DND-41 (cell line): ENCODE measurements around the gene SRRT.

ENCODE experiments used
- ATAC-seq: fragments of 200-7000 bp; cut with Tn5 transposase; 3 replicates; pipeline ENCODE4 v1.9.1; 2021; ENCODE audit warnings: low read depth; ENCODE audit not compliant: insufficient read depth
- DNase-seq: peaks from one replicate; pipeline ENCODE4 v3.0.0-alpha.2; 2020
- H2AFZ ChIP-seq: 2 replicates; pipeline ENCODE4 v1.6.0; 2012; ENCODE audit warnings: low read depth, low read length
- H3K27ac ChIP-seq: 2 replicates; pipeline ENCODE4 v1.5.1; 2012; ENCODE audit warnings: low read length, inconsistent platforms
- H3K27me3 ChIP-seq: fragments of 200-600 bp; sonication (generic); 2 replicates; pipeline ENCODE4 v1.6.0; 2012; ENCODE audit warnings: low read length, mild to moderate bottlenecking, inconsistent platforms; ENCODE audit not compliant: insufficient read depth, poor library complexity
- H3K36me3 ChIP-seq: 2 replicates; pipeline ENCODE4 v1.5.1; 2012; ENCODE audit warnings: low read length, inconsistent platforms; ENCODE audit not compliant: insufficient read depth
- H3K4me1 ChIP-seq: 2 replicates; pipeline ENCODE4 v1.5.1; 2012; ENCODE audit warnings: mild to moderate bottlenecking, low read length; ENCODE audit not compliant: insufficient read depth
- H3K4me2 ChIP-seq: 2 replicates; pipeline ENCODE4 v1.6.0; 2012; ENCODE audit warnings: mild to moderate bottlenecking, moderate library complexity, low read length, inconsistent platforms; ENCODE audit not compliant: insufficient read depth
- H3K4me3 ChIP-seq, 2 experiments: fragments of 200-600 bp in 1 of 2; shearing (Covaris generic) in 1 of 2; 2 replicates each; pipeline ENCODE4 v1.5.1; 2012 to 2016; ENCODE audit warnings: inconsistent platforms in 2 of 2, low read length in 2 of 2, mild to moderate bottlenecking in 2 of 2, low read depth in 1 of 2, moderate library complexity in 1 of 2
- H3K79me2 ChIP-seq: 2 replicates; pipeline ENCODE4 v1.6.0; 2012; ENCODE audit warnings: low read length, inconsistent platforms; ENCODE audit not compliant: insufficient read depth
- H3K9ac ChIP-seq: 2 replicates; pipeline ENCODE4 v1.6.0; 2012; ENCODE audit warnings: low read depth, mild to moderate bottlenecking, inconsistent platforms, low read length, moderate library complexity
- H3K9me3 ChIP-seq: 2 replicates; pipeline ENCODE4 v1.5.1; 2012; ENCODE audit warnings: low read length, moderate library complexity, mild to moderate bottlenecking, inconsistent platforms; ENCODE audit not compliant: insufficient read depth, severe bottlenecking
- H4K20me1 ChIP-seq: 2 replicates; pipeline ENCODE4 v1.6.0; 2012; ENCODE audit warnings: low read length; ENCODE audit not compliant: insufficient read depth
- EZH2 ChIP-seq: IDR thresholded peaks from 3 replicates; pipeline ENCODE4 v1.6.1; 2012; ENCODE audit warnings: borderline replicate concordance, low read depth, mild to moderate bottlenecking, moderate library complexity, low read length, inconsistent platforms; ENCODE audit not compliant: severe bottlenecking
- TF ChIP-seq, protein P1 (sequence below): IDR thresholded peaks from 2 replicates; pipeline ENCODE4 v1.5.1; 2012; ENCODE audit warnings: borderline replicate concordance, low read length, moderate library complexity, mild to moderate bottlenecking; ENCODE audit not compliant: poor library complexity, severe bottlenecking; ENCODE audit errors: extremely low read depth

The SRRT gene

DNA sequence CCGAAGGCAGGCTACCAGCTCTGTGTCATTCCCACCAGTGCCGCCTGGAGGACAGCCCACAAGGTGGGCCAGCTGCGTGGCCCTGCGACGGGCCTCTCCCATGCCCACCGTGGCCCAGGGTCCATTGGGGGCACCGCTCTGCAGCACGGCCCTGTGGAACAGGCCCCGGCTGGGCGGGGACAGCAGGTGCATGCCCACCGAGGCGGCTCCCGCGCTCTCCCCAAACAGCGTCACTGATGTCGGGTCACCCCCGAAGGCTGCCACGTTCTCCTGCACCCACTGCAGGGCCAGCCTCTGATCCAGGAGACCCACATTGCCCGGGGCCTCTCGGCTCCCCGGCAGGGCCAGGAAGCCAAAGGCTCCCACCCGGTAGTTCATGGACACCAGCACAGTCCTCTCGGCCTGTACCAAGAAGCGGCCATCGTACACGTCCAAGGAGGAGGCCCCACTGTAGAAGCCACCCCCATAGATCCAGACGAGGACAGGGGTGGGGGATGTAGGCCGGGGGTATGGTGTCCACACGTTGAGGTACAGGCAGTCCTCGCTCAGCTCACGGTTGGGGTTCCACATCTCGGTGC, 18.5 kb downstream of the SRRT start:
- no peak overlapping the region for H3K4me3 ChIP-seq
- DNase-seq = no peak
- ATAC-seq = no peak
- no peak overlapping the region for H3K9ac ChIP-seq
- TF ChIP-seq, protein P1, sequence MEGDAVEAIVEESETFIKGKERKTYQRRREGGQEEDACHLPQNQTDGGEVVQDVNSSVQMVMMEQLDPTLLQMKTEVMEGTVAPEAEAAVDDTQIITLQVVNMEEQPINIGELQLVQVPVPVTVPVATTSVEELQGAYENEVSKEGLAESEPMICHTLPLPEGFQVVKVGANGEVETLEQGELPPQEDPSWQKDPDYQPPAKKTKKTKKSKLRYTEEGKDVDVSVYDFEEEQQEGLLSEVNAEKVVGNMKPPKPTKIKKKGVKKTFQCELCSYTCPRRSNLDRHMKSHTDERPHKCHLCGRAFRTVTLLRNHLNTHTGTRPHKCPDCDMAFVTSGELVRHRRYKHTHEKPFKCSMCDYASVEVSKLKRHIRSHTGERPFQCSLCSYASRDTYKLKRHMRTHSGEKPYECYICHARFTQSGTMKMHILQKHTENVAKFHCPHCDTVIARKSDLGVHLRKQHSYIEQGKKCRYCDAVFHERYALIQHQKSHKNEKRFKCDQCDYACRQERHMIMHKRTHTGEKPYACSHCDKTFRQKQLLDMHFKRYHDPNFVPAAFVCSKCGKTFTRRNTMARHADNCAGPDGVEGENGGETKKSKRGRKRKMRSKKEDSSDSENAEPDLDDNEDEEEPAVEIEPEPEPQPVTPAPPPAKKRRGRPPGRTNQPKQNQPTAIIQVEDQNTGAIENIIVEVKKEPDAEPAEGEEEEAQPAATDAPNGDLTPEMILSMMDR = no peak
- TF ChIP-seq EZH2 = no peak
- no peak overlapping the region for H2AFZ ChIP-seq
- H3K36me3 ChIP-seq = peaks cover 10% of the 10 kb centered on the region
- peaks cover 15% of the 10 kb centered on the region for H3K27me3 ChIP-seq
- no peaks in the 10 kb centered on the region for H3K9me3 ChIP-seq
- no peak overlapping the region for H3K4me2 ChIP-seq
- no peak overlapping the region for H3K27ac ChIP-seq
- H3K4me1 ChIP-seq = peaks cover 24% of the 10 kb centered on the region
- peaks cover 10% of the 10 kb centered on the region for H3K79me2 ChIP-seq
- peaks cover 5% of the 10 kb centered on the region; the same call in 1 of the 2 replicates for H4K20me1 ChIP-seq

DNA sequence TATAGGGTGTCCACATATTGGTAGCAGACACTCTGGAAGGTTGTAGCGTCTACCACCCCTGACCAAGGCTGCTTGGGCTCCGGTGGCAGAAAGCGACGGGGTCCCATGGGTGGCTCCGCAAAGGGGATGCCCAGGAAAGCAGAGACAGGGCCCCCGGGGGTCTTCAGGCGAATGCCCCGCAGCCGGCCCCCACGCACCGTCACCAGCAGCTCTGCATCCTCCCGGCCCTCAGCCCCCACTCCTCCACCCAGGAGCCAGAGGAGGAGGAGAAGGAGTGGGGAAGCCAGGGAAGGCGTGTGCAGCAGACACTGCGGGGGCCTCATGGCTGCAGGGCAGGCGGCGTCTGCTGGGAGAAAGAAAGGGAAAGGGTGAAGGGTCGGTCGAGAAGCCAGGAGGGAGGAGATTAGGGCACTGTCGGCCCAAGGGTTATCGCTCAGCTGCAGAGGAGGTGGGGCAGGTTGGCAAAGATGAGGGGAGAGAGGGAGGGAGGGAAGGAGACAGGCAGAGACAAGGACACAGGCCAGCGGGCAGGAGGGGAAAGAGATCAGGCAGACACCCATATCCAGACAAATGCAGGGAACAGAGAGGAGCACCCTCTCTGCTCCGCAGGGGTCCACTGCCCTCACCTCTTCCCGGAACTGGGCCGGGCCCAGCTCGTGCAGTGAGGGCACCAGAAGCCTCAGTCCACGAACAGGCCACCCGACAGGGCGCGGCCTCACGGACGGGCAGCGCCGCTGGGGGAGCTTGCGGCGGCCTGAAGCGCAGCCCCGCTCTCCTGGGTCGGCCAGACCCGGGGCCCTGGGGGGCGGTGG, 19.2 kb downstream of the SRRT start:
- no peak for DNase-seq
- no peak overlapping the region for H3K4me3 ChIP-seq
- H3K4me2 ChIP-seq = no peak overlapping the region

DNA sequence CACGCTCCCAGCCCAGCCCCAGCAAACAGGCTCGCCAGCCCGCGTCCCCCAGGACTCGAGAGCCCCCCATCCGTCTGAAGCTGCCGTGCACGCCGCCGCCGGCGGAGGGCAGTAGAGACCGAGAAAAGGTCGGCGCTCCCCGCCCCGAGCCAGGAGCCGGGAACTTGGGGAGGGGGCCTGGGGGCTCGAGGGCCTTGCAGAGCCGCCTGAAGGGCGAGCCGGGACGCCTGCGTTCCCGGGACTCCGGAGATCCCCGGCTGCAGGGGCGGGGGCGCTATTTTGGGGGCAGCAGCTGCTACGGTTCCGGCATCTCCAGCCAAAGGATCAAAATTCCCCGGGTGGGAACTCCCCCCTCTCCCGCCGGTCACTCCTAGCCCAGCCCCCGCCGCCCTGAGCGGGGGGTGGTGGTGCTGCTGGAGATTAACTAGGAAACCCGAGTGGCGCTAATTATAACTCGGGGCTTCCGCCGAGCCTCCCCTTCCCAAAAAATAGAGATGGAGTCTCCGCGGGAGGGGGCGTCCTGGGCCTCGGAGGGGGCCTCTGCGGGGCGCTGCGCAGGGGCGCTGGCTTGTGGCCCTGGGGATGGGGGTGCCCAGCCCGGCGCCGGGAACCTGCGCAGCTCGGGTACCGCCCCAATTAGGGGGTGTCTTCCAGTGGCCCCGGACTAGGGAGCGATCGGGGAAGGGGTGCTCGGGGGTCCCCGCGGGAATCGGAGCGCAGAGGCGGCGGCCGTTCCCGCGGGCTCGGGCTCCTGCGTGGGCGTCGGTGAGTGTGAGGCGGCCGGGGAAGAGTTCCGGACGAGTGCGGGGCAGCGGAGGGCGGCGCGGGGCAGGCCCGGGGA, 20.2 kb downstream of the SRRT start:
- ATAC-seq (0 out of 3 replicates have a peak, but pooled peaks have one; percentile 37), DNase-seq (peak; percentile 55)
- no peak overlapping the region for H3K4me3 ChIP-seq
- peaks cover 14% of the 10 kb centered on the region for H3K27me3 ChIP-seq
- no peak overlapping the region for H3K27ac ChIP-seq
- TF ChIP-seq, protein P1 = peak; percentile 82
- TF ChIP-seq EZH2 = no peak
- H4K20me1 ChIP-seq = no peaks in the 10 kb centered on the region
- H2AFZ ChIP-seq = no peak overlapping the region
- no peaks in the 10 kb centered on the region for H3K9me3 ChIP-seq
- H3K9ac ChIP-seq = no peak overlapping the region
- no peaks in the 10 kb centered on the region for H3K36me3 ChIP-seq
- peaks cover 10% of the 10 kb centered on the region for H3K4me1 ChIP-seq
- H3K4me2 ChIP-seq = no peak overlapping the region
- no peaks in the 10 kb centered on the region for H3K79me2 ChIP-seq

More for the DNA sequence above, 19.2 kb downstream of the SRRT start:
- Histone ChIP-seq H3K27ac (no peak overlapping the region), H3K9ac (no peak overlapping the region), H3K36me3 (peaks cover 3% of the 10 kb centered on the region; the same call in 1 of the 2 replicates), H3K79me2 (peaks cover 3% of the 10 kb centered on the region), H4K20me1 (no peaks in the 10 kb centered on the region), H2AFZ (no peak overlapping the region), H3K27me3 (peaks cover 15% of the 10 kb centered on the region), H3K9me3 (no peaks in the 10 kb centered on the region), H3K4me1 (peaks cover 16% of the 10 kb centered on the region)
- no peak for TF ChIP-seq EZH2
- TF ChIP-seq, protein P1 = no peak
- no peak for ATAC-seq
